Skin epidermis (tissue), 12 donors: Measurements from ENCODE around the gene PCK1.

Experiments used
- H3K27ac ChIP-seq, 21 experiments: fragments of 200-600 bp; sonication (generic) in 11 of 21; one replicate each; pipeline ENCODE4 v1.5.0; 2020; ENCODE audit warnings: mild to moderate bottlenecking in 3 of 21, inconsistent platforms in 2 of 21, moderate library complexity in 2 of 21
- H3K4me3 ChIP-seq, 7 experiments: fragments of 200-600 bp; sonication (generic) in 2 of 7; one replicate each; pipeline ENCODE4 v1.5.0; 2020; ENCODE audit warnings: inconsistent platforms in 2 of 7, mild to moderate bottlenecking in 2 of 7, moderate library complexity in 1 of 7

The PCK1 gene

GRCh38 chr20:57595041-57596030 is 34.4 kb downstream of the PCK1 start:
- Histone ChIP-seq H3K27ac (no peak overlapping the region), H3K4me3 (no peak overlapping the region)

GRCh38 chr20:57596358-57596757 is 35.4 kb downstream of the PCK1 start:
- H3K4me3 ChIP-seq, result no peak overlapping the region
- H3K27ac ChIP-seq, result no peak overlapping the region

GRCh38 chr20:57596998-57597939 is 36.4 kb downstream of the PCK1 start:
- no peak overlapping the region for H3K4me3 ChIP-seq
- H3K27ac ChIP-seq, result no peak overlapping the region

- no peak overlapping the region for H3K4me3 ChIP-seq
- H3K27ac ChIP-seq, result no peak overlapping the region
These were observed 37.1 kb downstream of the PCK1 start for GRCh38 chr20:57598060-57598459.

GRCh38 chr20:57598491-57598890 is 37.6 kb downstream of the PCK1 start:
- H3K27ac ChIP-seq, result no peak overlapping the region
- no peak overlapping the region for H3K4me3 ChIP-seq

GRCh38 chr20:57600320-57601210 is 39.7 kb downstream of the PCK1 start:
- Histone ChIP-seq H3K27ac (peak overlapping the region in 1 of 21 experiments; percentile 56), H3K4me3 (no peak overlapping the region)

GRCh38 chr20:57601211-57601570 is 40.3 kb downstream of the PCK1 start:
- H3K27ac ChIP-seq, result peak overlapping the region in 1 of 21 experiments; percentile 56
- no peak overlapping the region for H3K4me3 ChIP-seq

GRCh38 chr20:57601737-57602136 is 40.8 kb downstream of the PCK1 start:
- H3K27ac ChIP-seq, result no peak overlapping the region

GRCh38 chr20:57603120-57603519 is 42.2 kb downstream of the PCK1 start:
- no peak overlapping the region for H3K27ac ChIP-seq
- no peak overlapping the region for H3K4me3 ChIP-seq

More at GRCh38 chr20:57601737-57602136, 40.8 kb downstream of the PCK1 start:
- no peak overlapping the region for H3K4me3 ChIP-seq

GRCh38 chr20:57605045-57605444 is 44.1 kb downstream of the PCK1 start:
- Histone ChIP-seq H3K4me3 (no peak overlapping the region), H3K27ac (peak overlapping the region in 1 of 21 experiments; percentile 29)

- H3K4me3 ChIP-seq, result no peak overlapping the region
- no peak overlapping the region for H3K27ac ChIP-seq
These were observed 45.0 kb downstream of the PCK1 start for GRCh38 chr20:57605878-57606277.

- Histone ChIP-seq H3K27ac (no peak overlapping the region), H3K4me3 (no peak overlapping the region)
These were observed 47.6 kb downstream of the PCK1 start for GRCh38 chr20:57608516-57608915.

GRCh38 chr20:57609086-57609841 is 48.4 kb downstream of the PCK1 start:
- no peak overlapping the region for H3K4me3 ChIP-seq
- no peak overlapping the region for H3K27ac ChIP-seq

- H3K27ac ChIP-seq, result no peak overlapping the region
- no peak overlapping the region for H3K4me3 ChIP-seq
These were observed 48.9 kb downstream of the PCK1 start for GRCh38 chr20:57609842-57610167.

GRCh38 chr20:57610261-57610952 is 49.5 kb downstream of the PCK1 start:
- no peak overlapping the region for H3K4me3 ChIP-seq
- H3K27ac ChIP-seq, result no peak overlapping the region

GRCh38 chr20:57611586-57612311 is 50.8 kb downstream of the PCK1 start:
- Histone ChIP-seq H3K4me3 (no peak overlapping the region), H3K27ac (no peak overlapping the region)

- Histone ChIP-seq H3K4me3 (no peak overlapping the region), H3K27ac (no peak overlapping the region)
These were observed 51.5 kb downstream of the PCK1 start for GRCh38 chr20:57612436-57612835.

- H3K4me3 ChIP-seq, result no peak overlapping the region
- H3K27ac ChIP-seq, result no peak overlapping the region
These were observed 52.0 kb downstream of the PCK1 start for GRCh38 chr20:57612916-57613315.
